Memory B cell (primary cell): ENCODE measurements around the gene DBX1.
"Not testable (repeated sequence)": the region's sequence is repeated elsewhere in the genome, so short reads cannot be mapped to it uniquely, and the experiment has no call there.

Source experiments
- ATAC-seq: fragments of 150-1000 bp; cut with Tn5 transposase; 2 replicates; pipeline ENCODE4 v1.10.0; 2021; ENCODE audit warnings: low read depth, mild to moderate bottlenecking, moderate library complexity
- DNase-seq, 2 donors: peaks; one replicate each; pipeline ENCODE4 v3.0.0; 2022; ENCODE audit warnings: low spot score in 2 of 2
- H3K27ac Mint-ChIP-seq: one replicate; pipeline ENCODE4 v1.8.0; 2022; ENCODE audit warnings: mild to moderate bottlenecking, moderate library complexity, mixed read lengths
- H3K27me3 Mint-ChIP-seq: one replicate; pipeline ENCODE4 v1.8.0; 2022; ENCODE audit warnings: mixed read lengths
- H3K36me3 Mint-ChIP-seq: one replicate; pipeline ENCODE4 v1.8.0; 2022; ENCODE audit warnings: mild to moderate bottlenecking, mixed read lengths
- H3K4me1 Mint-ChIP-seq: one replicate; pipeline ENCODE4 v1.8.0; 2022; ENCODE audit warnings: mixed read lengths
- H3K4me3 Mint-ChIP-seq: one replicate; pipeline ENCODE4 v1.8.0; 2022; ENCODE audit warnings: mild to moderate bottlenecking, moderate library complexity, mixed read lengths
- H3K9me3 Mint-ChIP-seq: one replicate; pipeline ENCODE4 v1.8.0; 2022; ENCODE audit warnings: mixed read lengths

The DBX1 gene

GRCh38 chr11:20155683-20156279 is 4.5 kb downstream of the DBX1 start:
- DNase-seq (no peak), ATAC-seq (no peak)
- peak overlapping the region; percentile 64 for H3K4me3 Mint-ChIP-seq
- H3K27me3 Mint-ChIP-seq, result peaks cover 35% of the 10 kb centered on the region
- H3K9me3 Mint-ChIP-seq, result peaks cover 2% of the 10 kb centered on the region
- H3K27ac Mint-ChIP-seq, result no peak overlapping the region
- peaks cover 2% of the 10 kb centered on the region for H3K4me1 Mint-ChIP-seq
- peaks cover 4% of the 10 kb centered on the region for H3K36me3 Mint-ChIP-seq

DNA sequence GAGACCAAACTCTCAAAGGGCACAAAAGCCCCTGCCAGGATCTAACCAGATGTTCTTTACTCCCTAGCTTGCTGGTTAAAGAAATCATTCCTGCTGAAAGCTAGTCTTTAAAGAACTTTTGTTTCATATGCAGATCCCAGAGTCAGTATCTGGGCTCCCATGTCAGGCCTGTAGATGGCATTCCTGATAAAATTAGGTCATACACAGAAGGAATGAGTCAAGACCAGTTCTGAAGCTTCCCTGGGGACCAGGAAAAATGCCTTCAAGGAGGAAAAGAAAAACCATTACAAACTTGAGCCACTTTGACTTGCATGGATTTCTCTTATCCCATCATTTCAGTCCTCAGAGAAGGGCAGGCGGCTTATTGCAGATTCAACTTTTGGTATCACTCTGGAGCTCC is 5.9 kb downstream of the DBX1 start:
- H3K4me1 Mint-ChIP-seq, result peaks cover 2% of the 10 kb centered on the region
- DNase-seq (no peak), ATAC-seq (no peak)
- peaks cover 34% of the 10 kb centered on the region for H3K27me3 Mint-ChIP-seq
- H3K9me3 Mint-ChIP-seq, result peaks cover 2% of the 10 kb centered on the region
- no peak overlapping the region for H3K27ac Mint-ChIP-seq
- H3K4me3 Mint-ChIP-seq, result no peak overlapping the region
- peaks cover 4% of the 10 kb centered on the region for H3K36me3 Mint-ChIP-seq

GRCh38 chr11:20138707-20139106 is 21.6 kb downstream of the DBX1 start:
- H3K36me3 Mint-ChIP-seq, result no peaks in the 10 kb centered on the region
- H3K4me3 Mint-ChIP-seq, result no peak overlapping the region
- ATAC-seq (no peak), DNase-seq (no peak)
- peaks cover 22% of the 10 kb centered on the region for H3K27me3 Mint-ChIP-seq
- no peaks in the 10 kb centered on the region for H3K4me1 Mint-ChIP-seq
- H3K9me3 Mint-ChIP-seq, result peaks cover 2% of the 10 kb centered on the region
- no peak overlapping the region for H3K27ac Mint-ChIP-seq

DNA sequence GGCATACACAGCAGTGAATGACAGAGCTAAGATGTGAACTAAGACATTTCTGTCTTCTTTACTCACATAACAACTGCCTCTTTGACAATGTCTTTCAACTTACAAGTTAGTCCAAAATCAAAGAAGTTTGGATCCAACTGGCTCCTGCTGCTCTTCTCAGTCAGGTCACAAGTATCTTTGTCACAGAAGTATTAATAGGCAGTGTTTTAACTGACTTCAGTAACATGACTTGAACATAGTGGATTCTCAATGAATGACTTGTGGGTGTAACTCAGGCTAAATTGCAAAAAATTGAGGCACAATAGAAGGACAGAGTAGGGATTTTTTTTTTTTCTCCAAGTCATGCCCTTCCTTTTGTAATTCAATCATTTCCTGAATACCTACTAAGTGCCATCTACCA is 22.6 kb downstream of the DBX1 start:
- no peak for ATAC-seq

DNA sequence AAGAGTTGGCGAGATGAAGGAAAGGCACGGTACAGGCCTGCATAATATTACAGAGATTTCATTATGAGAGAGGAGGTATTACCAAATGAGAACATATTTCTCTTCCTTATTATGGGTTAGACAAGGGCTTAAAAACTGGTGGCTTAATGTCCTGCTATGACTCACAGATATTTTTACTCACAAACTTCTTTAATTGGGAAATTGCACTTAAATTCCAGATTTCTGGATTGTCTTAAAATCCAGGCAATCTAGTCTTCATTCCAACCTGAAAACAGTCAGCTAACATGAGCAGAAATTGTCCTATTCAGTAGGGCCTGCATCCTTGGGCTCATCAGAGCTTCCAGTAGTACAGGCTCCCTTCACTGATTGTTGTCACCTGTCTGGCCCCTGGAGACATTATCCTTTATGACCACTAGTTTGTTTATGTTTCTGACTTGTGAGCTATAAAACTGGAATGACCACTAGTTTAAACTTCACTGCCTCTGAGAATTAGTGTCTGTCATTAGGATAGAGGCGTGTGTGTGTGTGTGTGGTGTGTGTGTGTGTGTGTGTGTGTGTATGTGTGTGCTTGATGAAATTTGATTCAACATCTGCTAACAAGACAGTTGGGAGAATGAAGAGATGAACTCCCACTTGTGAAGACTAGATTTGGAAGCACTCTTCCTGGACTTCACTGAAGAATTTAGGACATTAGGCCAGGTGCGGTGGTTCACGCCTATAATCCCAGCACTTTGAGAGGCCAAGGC is 25.1 kb downstream of the DBX1 start:
- no peak for DNase-seq
- peaks cover 26% of the 10 kb centered on the region for H3K27me3 Mint-ChIP-seq

More for the DNA sequence above, 22.6 kb downstream of the DBX1 start:
- Mint-ChIP-seq H3K4me3 (no peak overlapping the region), H3K27me3 (peaks cover 26% of the 10 kb centered on the region), H3K4me1 (no peaks in the 10 kb centered on the region), H3K27ac (no peak overlapping the region), H3K36me3 (no peaks in the 10 kb centered on the region), H3K9me3 (peaks cover 2% of the 10 kb centered on the region)
- no peak for DNase-seq

GRCh38 chr11:20132667-20133039 is 27.6 kb downstream of the DBX1 start:
- ATAC-seq (no peak), DNase-seq (no peak)
- no peaks in the 10 kb centered on the region for H3K9me3 Mint-ChIP-seq
- H3K4me3 Mint-ChIP-seq, result peak overlapping the region; percentile 70
- no peaks in the 10 kb centered on the region for H3K36me3 Mint-ChIP-seq
- no peak overlapping the region for H3K27ac Mint-ChIP-seq
- H3K27me3 Mint-ChIP-seq, result peaks cover 13% of the 10 kb centered on the region
- H3K4me1 Mint-ChIP-seq, result peaks cover 8% of the 10 kb centered on the region

More for the DNA sequence above, 25.1 kb downstream of the DBX1 start:
- H3K4me1 Mint-ChIP-seq, result peaks cover 8% of the 10 kb centered on the region
- no peak overlapping the region for H3K4me3 Mint-ChIP-seq
- no peaks in the 10 kb centered on the region for H3K9me3 Mint-ChIP-seq
- no peak for ATAC-seq
- no peak overlapping the region for H3K27ac Mint-ChIP-seq
- H3K36me3 Mint-ChIP-seq, result no peaks in the 10 kb centered on the region

- Mint-ChIP-seq H3K4me1 (peaks cover 8% of the 10 kb centered on the region), H3K9me3 (no peaks in the 10 kb centered on the region), H3K36me3 (no peaks in the 10 kb centered on the region), H3K27me3 (peaks cover 13% of the 10 kb centered on the region), H3K27ac (no peak overlapping the region), H3K4me3 (peak overlapping the region; percentile 70)
- ATAC-seq (peak; percentile 60), DNase-seq (peak; percentile 27 to 37)
These were observed 28.2 kb downstream of the DBX1 start for GRCh38 chr11:20131788-20132666.

DNA sequence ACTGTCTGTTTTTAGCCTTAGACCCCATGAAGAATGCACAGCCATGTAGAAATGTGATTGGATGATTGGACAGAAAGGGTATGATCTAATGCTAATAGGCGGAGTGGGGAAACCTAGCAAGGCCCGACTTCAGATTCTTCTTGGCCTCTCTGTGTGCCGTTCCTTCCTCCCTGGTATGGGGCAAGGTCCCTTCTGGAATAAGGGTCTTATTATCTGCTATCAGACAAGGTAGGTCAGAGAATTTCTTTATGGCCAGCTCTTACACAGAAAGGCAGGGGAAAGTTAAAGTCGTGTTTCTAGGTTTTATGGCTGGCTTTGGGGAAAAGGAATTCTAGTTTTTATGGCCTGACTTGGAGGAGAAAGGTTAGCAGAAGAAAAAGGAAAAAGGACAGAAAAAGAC is 30.6 kb downstream of the DBX1 start:
- Mint-ChIP-seq H3K27ac (no peak overlapping the region), H3K27me3 (peaks cover 16% of the 10 kb centered on the region), H3K9me3 (no peaks in the 10 kb centered on the region), H3K4me3 (no peak overlapping the region), H3K36me3 (no peaks in the 10 kb centered on the region), H3K4me1 (peaks cover 8% of the 10 kb centered on the region)
- ATAC-seq (no peak), DNase-seq (no peak)

DNA sequence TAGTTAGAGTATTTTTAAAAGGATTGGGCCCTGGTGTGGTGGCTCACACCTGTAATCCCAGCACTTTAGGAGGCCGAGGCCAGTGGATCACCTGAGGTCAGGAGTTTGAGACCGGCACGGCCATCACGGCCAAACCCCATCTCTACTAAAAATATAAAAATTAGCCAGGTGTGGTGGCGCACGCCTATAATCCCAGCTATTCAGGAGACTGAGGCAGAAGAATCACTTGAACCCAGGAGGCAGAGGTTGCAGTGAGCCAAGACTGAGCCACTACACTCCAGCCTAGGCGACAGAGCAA is 31.8 kb downstream of the DBX1 start:
- ATAC-seq, result not testable (repeated sequence)

GRCh38 chr11:20127671-20128527 is 32.4 kb downstream of the DBX1 start:
- no peak overlapping the region for H3K4me3 Mint-ChIP-seq
- peaks cover 10% of the 10 kb centered on the region for H3K27me3 Mint-ChIP-seq
- DNase-seq (peak; percentile 66 to 67), ATAC-seq (peak; percentile 73)
- H3K4me1 Mint-ChIP-seq, result peaks cover 8% of the 10 kb centered on the region
- H3K9me3 Mint-ChIP-seq, result no peaks in the 10 kb centered on the region
- H3K27ac Mint-ChIP-seq, result no peak overlapping the region
- no peaks in the 10 kb centered on the region for H3K36me3 Mint-ChIP-seq

More for the DNA sequence above, 31.8 kb downstream of the DBX1 start:
- not testable (repeated sequence) for H3K4me3 Mint-ChIP-seq, H3K36me3 Mint-ChIP-seq, H3K27ac Mint-ChIP-seq, H3K9me3 Mint-ChIP-seq, H3K4me1 Mint-ChIP-seq, DNase-seq
- peaks cover 12% of the 10 kb centered on the region for H3K27me3 Mint-ChIP-seq

DNA sequence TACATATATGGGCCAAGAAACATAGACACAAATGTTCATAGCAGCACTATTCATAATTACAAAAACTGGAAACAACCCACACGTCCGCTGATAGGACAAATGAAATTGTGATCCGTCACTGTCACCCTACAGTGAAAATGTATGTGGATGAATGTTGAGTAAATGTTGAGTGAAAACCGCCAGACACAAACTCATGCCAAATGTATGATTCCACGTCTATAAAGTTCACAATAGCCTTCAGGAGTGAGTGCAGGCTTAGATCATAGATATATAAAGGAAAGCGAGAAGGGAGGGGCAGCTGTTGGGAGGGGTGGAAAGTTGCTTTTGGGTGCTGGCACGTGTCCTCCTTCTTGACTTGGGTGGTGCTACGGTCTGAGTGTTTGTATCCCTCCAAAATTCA is 33.6 kb downstream of the DBX1 start:
- Mint-ChIP-seq H3K27me3 (peaks cover 5% of the 10 kb centered on the region), H3K9me3 (no peaks in the 10 kb centered on the region), H3K27ac (no peak overlapping the region), H3K36me3 (no peaks in the 10 kb centered on the region), H3K4me3 (no peak overlapping the region), H3K4me1 (peaks cover under 1% of the 10 kb centered on the region)
- no peak for DNase-seq
- ATAC-seq, result no peak

DNA sequence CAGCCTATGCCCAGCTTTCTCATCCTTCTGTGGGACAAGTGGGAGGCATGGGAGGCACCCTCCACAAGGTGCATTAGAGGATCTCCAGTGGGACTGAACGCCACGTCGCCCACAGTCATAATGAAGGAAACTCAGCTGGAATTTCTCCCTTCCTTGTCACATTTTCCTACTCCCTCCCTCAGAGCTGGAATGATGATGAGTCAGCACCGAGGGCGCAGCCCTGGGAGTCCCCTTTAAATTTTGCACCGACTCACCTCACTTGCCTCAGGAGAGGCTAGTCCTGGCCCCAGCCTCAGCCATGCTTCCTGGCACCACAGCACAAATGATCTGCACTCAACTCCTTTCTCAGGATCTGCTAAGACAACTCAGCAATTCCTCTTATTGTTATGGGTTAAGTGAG is 34.3 kb downstream of the DBX1 start:
- DNase-seq (no peak), ATAC-seq (no peak)
- peaks cover 5% of the 10 kb centered on the region for H3K27me3 Mint-ChIP-seq
- H3K9me3 Mint-ChIP-seq, result no peaks in the 10 kb centered on the region
- H3K4me3 Mint-ChIP-seq, result no peak overlapping the region
- H3K36me3 Mint-ChIP-seq, result no peaks in the 10 kb centered on the region
- H3K27ac Mint-ChIP-seq, result no peak overlapping the region
- no peaks in the 10 kb centered on the region for H3K4me1 Mint-ChIP-seq

DNA sequence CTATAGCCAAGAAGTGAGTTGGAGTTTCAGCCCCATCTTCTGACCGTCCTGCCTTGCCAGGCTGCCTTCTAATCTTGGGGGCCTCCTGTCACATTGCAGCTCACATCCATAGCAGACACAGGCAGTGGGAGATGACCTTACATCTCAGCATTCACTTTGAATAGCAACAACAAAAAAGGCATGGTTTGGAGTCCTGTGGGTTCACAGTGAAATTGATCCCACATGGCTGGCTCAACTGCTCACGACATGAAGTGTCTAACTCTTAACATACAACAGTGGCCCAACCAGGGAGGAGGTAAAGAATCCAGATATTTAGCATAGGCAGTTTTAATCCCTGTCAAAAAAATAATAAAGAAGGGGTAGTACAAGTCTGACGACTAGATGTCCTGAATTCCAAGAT is 38.1 kb downstream of the DBX1 start:
- H3K4me3 Mint-ChIP-seq, result no peak overlapping the region
- DNase-seq, result no peak
- no peak for ATAC-seq
- H3K36me3 Mint-ChIP-seq, result peaks cover 2% of the 10 kb centered on the region
- peaks cover 12% of the 10 kb centered on the region for H3K27me3 Mint-ChIP-seq
- H3K27ac Mint-ChIP-seq, result no peak overlapping the region
- no peaks in the 10 kb centered on the region for H3K9me3 Mint-ChIP-seq
- no peaks in the 10 kb centered on the region for H3K4me1 Mint-ChIP-seq
